ENCODE measurements around the gene GYG2. TPM values are rescaled to one million over a fixed set of nuclear protein-coding genes. Genes with fewer than 3 reads are reported as not detected.
"Not testable (repeated sequence)": the region's sequence is repeated elsewhere in the genome, so short reads cannot be mapped to it uniquely, and the experiment has no call there.

Gene GYG2
- total RNA-seq: 0.29 and 0.53 TPM in 2 replicates

DNA sequence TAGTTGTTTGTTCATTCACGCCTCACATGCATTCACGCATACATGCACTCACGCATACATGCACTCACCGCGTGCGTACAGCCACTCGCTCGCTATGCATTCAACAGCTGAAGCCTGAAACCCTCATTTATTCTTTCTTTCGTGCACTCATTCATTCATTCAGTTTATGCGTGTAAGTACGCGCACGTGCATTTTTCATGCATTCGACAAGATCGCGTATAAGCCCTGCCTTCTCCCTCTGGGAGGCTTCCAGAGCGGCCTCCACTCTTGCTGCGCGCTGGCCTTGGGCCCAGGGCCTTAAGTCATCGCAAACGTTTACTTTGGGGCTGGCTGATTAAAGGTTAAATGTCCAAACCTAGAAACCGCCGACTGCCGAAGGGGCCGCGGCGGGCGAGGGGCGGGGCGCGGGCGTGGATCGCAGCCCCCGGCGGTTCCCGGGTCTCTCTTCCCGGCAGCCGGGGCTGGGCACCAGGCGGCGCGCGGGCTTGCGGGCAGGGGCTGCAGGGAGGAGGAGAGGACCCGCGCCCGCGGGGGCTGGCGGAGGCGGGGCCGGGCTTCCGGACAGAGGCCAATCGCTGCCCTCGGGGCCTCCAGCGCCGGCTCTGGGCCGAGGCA lies at the start of gene GYG2:
Gene GYG2 (plus strand): TSS at position 587 of the 615 bp plus-strand sequence. CDS start 1,259 bp downstream, outside the sequence.
- DNase-seq (ENCODE audit: extremely low read depth, low read depth, low spot score): no peak

DNA sequence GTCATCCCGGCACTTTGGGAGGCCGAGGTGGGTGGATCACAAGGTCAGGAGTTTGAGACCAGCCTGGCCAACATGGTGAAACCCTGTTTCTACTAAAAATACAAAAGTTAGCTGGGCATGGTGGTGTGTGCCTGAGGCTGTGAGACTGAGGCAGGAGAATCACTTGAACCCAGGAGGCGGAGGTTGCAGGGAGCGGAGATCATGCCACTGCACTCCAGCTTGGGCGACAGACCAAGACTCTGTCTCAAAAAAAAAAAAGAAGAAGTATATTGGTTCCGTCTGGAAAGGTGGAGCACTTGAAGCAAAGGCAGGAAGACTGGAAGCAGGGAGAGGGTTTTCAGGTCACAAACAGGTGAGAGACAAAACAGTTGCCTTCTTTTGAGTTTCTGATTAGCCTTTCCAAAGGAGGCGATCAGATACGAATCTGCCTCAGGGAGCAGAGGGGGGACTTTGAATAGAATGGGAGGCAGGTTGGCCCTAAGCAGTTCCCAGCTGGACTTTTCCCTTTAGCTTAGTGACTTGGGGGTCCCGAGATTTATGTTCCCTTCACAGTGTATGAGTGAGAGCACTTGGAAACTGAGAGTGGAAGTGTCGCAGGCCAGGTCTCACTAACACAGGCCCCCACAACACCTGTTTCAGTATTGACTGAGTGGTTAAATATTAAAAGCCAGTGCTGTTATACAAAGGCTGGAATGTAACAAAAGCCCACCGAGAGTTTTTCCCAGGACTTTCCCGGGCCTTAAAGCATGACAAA lies 48.1 kb upstream of the GYG2 start:
- not testable (repeated sequence) for DNase-seq (ENCODE audit: extremely low read depth, low read depth, low spot score)

DNA sequence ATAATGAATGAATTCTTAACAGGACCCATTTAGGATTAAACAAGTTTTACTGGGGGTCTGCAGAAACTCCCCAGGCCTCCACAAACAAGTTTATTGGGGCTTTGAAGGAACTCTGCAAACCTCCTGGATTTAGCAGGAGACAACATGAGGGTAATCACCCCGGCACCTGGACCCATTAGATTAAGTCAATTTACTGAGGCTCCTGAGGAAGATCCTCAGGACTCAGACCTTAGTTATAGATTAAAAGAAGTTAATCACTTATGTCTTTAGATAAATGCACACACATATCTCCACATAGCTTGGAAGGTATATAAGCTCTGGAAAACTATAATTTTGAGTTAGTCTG lies 47.5 kb upstream of the GYG2 start:
- no peak for DNase-seq (ENCODE audit: extremely low read depth, low read depth, low spot score)

DNA sequence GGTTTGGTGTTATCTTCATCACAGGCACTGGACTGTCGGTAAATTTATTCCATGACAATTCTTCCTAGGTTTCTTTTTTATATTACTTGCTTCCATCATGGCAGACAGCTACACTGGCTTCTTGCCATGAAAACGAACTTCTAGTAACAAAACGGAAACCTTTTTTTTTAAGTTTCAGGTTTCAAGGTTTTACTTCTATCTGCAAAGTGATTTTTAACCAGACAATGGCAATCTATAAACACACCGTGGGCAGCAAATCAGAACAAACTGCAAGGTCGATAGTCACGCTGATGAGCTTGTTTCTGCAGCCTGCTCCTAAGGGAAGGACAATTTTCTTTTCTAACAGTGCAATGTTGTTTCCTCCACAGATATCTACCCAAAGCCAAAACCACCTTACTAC lies 47.0 kb upstream of the GYG2 start:
- no peak for DNase-seq (ENCODE audit: extremely low read depth, low read depth, low spot score)

DNA sequence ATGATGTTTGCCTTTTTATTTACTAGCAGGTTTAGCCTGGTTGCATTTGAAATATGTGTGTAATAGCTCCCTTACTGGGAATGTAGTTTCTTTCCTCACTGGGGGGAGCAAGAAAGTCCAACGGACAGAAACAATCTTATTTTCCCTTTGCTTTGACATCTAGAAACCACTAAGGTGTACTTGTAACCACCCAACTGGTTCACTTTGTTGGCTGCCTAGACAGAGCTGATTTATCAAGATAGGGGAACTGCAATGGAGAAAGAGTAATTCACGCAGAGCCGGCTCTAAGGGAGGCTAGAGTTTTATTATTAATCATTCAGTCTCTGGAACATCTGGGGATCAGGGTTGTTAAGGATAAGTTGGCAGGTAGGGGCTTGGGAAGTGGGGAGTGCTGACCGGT lies 46.6 kb upstream of the GYG2 start:
- DNase-seq (ENCODE audit: extremely low read depth, low read depth, low spot score): no peak

DNA sequence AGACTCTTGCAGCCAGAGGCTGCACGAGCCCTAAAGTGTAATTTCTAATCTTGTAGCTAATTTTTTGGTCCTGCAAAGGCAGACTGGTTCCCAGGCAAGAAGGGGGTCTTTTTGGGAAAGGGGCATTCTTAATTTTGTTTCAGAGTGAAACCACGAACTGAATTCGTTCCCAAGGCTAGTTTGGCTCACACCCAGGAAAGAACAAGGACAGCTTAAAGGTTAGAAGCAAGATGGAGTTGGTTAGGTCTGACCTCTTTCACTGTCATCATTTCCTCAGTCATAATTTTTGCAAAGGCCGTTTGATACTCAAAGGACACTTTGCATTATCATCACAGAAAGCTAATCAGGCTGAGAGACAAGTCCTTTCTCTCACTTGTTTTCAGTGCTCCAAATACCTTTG lies 46.0 kb upstream of the GYG2 start:
- no peak for DNase-seq (ENCODE audit: extremely low read depth, low read depth, low spot score)

DNA sequence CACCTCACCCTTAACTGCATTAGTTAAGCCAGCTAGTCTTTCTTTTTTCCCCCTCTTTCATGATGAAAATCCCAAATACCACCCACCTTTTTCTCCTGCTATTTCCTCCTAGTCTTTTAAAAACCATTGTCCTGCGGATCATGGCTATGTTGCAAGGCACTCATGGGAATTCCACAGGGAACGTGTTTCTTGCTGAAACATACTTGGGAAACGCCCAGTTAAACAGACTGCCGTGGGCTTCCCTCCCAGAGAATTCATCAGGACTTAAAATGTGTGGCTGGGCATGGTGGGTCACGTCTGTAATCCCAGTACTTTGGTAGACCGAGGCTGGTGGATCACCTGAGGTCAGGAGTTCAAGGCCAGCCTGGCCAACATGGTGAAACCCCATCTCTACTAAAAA lies 44.7 kb upstream of the GYG2 start:
- no peak for DNase-seq (ENCODE audit: extremely low read depth, low read depth, low spot score)

DNA sequence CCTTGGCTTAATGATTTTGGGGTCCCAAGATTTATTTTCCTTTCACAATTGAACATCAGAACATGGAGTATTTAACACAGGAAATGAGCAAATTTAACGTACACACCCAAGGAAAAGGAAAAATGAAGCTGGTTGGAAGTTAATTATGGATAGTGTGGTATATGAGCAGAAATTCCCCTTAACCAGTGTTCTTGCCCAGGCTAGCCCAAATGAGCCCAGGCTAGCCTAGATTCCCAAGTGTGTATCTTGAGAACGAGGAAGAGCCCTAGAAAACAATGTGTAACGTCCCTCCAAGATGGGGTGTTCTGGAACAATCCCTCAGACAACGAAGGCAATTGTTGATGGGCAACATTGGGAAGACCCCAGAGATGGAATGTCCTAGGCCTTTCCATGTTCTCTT lies 43.2 kb upstream of the GYG2 start:
- no peak for DNase-seq (ENCODE audit: extremely low read depth, low read depth, low spot score)

DNA sequence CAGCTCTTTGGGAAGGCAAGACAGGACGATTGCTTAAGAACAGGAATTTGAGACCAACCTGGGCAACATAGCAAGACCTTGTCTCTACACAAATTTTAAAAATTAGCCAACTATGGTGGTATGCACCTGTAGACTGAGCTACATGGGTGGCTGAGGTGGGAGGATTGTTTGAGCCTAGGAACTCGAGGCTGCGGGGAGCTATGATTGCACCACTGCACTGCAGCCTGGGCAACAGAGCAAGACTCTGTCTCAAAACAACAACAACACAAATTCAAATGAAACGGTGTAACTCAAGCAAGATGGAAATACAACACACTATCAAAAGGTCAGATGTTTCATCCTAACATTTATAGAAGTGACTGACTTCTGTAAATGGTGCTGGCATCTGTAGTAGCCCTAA lies 39.8 kb upstream of the GYG2 start:
- DNase-seq (ENCODE audit: extremely low read depth, low read depth, low spot score): no peak

DNA sequence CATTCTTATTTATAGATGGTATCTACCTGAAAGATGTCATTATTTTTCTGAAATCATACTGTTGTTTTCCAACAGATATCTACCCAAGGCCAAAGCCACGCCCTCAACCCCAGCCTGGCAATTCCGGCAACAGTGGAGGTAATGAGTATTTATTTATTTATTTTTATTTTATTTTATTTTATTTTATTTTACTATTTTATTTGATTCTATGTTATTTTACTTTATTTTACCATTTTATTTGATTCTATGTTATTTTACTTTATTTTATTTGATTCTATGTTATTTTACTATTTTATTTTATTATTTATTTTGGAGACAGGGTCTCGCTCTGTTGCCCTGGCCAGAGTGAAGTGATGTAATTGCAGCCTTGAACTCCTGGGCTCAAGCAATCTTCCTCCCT lies 39.2 kb upstream of the GYG2 start:
- no peak for DNase-seq (ENCODE audit: extremely low read depth, low read depth, low spot score)

DNA sequence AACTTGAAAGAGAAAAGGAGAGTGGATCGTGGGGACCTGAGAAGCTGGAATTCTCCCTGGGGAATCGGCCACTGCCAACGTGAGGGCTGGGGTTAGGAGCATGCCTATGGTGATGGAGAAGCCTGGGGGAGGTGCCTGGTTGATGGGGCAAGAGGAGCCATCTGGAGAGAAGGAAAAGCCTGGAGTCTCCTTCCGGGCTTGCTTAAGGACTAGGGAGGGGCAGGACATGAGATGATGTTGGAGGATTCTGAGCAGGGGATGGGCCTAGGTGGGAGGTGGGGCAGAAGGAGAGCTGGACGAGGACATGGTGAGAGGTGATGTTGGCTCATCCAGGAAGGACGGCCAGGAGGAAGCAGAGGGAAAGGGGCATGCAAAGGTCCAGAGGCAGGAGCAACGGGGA lies 35.0 kb upstream of the GYG2 start:
- DNase-seq (ENCODE audit: extremely low read depth, low read depth, low spot score): no peak

DNA sequence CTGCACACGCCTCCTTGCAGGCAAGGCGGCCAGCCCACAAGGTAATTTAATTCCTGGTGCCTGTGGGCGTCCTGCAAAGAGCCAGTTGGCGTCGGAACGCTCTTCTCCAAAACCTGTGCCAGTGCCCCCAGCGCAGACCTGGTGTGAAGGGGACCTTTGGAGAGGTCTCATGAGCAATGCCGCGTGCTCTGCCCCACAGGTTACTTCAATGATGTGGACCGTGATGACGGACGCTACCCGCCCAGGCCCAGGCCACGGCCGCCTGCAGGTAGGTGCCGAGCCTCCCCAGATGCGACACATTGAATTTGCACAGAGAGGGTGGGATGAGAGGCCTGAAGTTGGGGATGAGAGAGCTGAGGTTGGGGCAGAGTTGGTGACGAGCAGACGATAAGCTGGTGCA lies 34.4 kb upstream of the GYG2 start:
- DNase-seq (ENCODE audit: extremely low read depth, low read depth, low spot score): no peak

DNA sequence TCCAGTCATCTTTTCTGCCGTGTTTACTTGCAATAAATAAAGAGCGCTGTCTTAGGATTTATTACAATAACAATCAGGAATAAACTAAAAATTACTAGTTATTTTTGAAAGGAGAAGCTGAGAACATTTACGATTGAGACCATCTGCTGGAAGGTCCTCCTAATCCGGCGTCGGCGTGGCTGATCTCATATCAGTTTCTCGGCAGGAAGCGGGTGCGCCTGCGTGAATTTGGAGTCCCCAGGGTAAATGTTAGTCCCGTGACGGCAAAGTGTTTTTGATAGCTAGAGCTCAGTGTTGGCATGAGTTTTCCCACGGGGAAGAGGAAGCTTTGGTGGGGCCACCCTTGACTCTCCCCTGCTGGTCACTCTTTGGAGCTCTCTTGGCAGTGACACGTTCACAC lies 31.9 kb upstream of the GYG2 start:
- DNase-seq (ENCODE audit: extremely low read depth, low read depth, low spot score): not testable (repeated sequence)

DNA sequence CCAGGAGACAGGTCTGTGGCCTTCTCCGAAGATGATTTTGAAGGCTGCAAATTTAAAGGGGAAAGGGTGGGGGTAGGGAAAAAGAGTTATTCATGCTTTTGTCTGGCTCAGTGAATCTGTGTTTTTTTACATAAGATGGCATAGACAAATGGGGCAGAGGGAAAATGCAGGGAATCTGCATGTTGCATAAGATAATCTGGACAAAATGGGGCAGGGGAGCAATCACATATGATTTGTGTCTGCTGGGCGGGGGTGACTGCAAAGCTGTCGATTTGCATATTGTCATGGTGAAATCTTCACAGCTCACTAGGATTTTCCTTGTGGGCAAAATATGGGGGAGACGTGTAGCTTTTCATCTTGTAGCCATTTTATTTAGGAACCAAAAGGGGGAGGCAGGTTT lies 29.4 kb upstream of the GYG2 start:
- DNase-seq (ENCODE audit: extremely low read depth, low read depth, low spot score): no peak

DNA sequence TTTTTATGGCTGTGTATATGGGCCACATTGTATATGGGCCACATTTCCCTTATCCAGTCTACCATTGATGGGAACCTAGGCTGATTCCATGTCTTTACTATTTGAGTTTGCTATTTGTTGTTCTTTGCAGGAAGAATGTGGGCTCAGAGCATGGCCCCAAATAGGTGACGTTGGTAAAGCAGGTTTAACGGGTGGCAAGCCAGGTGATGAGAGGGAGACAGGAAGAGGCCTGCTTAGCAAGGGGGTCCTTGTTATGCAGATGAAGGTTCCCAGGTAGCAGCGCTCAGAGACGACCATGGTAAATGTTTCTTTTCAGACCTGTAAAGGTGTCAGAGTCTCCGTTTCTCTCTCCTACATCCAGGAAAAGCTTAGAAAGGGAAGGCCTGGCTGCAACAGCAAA lies 28.8 kb upstream of the GYG2 start:
- DNase-seq (ENCODE audit: extremely low read depth, low read depth, low spot score): not testable (repeated sequence)

DNA sequence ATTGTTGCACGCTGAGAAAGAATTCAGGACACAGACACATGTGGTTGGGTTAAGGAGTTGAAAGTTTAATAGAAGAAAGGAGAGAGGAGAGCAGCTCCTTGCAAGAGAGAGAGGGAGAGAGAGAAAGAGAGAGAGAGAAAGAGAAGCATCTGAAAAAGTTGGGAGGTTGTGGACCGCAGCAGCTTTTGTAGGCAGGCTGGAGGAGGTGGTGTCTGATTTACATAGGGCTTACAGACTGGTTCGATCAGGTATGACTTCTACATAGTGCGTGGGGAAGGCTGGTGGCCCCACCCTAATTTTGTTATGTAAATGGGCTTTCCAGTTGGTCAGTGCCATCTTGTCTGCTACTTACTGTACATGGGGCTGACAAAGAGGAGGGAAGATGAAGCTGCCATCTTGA lies 27.5 kb upstream of the GYG2 start:
- DNase-seq (ENCODE audit: extremely low read depth, low read depth, low spot score): no peak

DNA sequence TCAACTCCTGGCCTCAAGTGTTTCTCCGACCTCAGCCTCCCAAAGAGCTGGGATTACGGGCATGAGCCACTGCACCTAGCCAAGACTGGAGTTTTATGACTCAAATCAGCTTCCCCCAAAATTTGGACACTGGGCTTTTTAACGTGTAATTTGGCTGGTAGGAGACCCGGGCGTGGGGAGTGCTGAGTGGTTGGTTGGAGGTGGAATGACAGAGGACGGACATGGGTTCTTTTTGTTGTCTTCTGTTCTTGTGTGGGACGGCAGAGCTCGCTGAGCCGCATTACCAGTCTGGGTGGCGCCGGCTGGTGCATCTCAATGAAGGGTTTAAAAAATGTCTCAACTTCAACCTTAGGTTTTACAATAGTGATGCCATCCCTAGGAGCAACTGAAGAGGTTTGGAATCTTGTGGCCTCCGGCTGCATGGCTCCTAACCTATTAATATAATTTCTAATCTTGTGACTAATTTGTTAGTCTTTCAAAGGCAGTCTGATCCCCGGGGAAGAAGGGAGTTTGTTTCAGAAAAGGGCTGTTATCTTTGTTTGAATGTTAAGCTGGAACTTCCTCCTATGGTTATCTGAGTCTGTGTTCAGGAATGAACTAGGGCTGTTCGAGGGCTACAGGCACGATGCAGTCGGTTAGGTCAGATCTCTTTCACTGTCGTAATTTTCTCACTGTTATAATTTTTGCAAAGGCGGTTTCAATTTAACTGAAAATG lies 26.2 kb upstream of the GYG2 start:
- DNase-seq (ENCODE audit: extremely low read depth, low read depth, low spot score): not testable (repeated sequence)

DNA sequence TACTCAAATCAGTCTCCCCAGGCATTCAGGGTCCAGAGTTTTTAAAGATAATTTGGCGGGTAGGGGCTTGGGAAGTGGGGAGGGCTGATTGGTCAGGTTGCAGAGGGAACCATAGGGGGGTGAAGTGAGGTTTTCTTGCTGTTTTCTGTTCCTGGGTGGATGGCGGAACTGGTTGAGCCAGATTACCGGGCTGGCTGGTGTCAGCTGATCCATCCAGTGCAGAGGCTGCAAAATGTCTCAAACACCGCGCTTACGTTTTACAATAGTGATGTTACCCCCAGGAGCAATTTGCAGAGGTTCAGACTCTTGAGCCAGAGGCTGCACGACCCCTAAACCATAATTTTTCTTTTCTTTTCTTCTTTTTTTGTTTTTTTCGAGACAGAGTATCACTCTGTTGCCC lies 25.2 kb upstream of the GYG2 start:
- not testable (repeated sequence) for DNase-seq (ENCODE audit: extremely low read depth, low read depth, low spot score)

DNA sequence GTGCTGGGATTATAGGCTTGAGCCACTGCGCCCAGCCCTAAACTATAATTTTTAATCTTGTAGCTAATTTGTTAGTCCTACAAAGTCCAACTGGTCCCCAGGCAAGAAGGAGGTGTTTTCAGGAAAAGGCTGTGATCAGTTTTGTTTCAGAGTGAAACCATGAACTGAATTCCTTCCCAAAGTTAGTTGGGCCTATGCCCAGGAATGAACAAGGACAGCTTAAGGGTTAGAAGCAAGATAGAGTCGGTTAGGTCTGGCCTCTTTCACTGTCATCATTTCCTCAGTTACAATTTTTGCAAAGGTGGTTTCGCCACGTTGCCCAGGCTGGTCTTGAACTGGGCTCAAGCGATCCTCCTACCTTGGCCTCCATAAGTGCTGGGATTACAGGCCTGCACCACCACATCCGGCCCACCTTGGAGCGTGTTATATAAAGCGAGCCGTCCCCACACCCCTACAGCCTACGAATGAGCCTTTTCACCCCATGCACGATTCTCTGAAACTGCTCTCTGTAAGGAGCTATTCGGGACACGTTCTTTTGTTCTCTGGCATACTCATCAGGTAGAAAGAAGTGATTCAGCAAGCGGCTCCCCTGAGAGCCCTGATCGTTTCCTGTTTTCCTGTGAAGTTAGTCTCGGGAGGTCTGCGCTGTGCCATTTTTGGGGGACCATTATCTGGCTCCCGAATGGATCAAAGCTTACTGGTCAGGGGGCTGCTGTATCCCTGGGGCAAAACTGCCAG lies 24.5 kb upstream of the GYG2 start:
- not testable (repeated sequence) for DNase-seq (ENCODE audit: extremely low read depth, low read depth, low spot score)

DNA sequence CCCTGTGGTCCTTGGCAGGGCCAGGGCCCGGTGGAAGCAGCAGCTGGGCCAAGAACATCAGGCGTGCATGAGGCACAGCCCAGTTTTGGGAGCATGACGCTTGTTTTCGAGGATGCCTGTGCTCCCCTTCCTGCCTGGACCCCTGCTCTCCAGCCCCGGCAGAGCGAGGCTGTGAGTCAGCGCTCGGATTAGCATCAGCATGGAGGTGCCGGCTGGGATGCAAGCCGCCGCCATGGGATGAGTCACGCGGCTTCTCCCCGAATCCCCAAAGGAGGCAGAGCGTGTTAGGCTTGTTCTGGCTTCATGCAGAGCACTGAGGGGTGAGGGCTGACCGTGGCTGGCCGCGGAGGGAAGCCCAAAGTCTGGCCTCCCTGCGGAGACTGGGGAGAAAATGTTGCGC lies 23.9 kb upstream of the GYG2 start:
- not testable (repeated sequence) for DNase-seq (ENCODE audit: extremely low read depth, low read depth, low spot score)

DNA sequence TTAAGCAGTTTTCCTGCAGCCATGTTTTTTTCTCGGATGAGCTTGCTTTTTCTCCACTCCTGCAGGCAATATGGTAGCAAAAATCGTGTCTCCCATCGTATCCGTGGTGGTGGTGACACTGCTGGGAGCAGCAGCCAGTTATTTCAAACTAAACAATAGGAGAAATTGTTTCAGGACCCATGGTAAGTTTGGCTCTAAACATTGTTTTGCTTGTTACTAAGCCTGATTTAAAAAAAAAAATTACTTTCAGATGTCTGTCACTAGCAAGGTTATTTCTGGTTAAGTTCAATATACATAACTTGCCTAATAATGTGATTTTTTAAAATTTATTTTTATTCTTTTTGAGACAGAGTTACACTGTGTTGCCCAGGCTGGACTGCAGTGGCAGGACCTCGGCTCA lies 17.5 kb upstream of the GYG2 start:
- DNase-seq (ENCODE audit: extremely low read depth, low read depth, low spot score): no peak

All from glomerular endothelial cell (primary cell).